ENCODE measurements around the gene NOL6.
"Not testable (repeated sequence)": the region's sequence is repeated elsewhere in the genome, so short reads cannot be mapped to it uniquely, and the experiment has no call there.

The NOL6 gene

DNA sequence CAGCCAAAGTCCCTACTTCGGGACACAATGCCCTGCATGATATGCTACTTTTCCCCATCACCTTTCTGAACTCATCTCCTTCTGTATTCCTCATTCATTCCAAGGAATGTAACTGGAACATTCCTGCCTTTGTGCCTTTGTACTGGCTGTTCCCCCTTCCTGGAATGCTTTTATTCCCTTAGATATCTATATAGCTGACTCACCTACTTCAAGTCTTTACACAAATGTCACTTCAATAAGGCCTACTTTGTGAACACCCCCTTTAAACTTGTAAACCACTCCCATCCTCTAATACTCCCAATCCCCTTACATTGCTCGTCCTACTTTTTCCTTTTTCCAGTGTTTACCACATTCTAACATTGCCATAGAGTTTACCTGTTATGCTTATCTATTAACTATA lies 2.4 kb downstream of the NOL6 start:
- no peak for DNase-seq (ENCODE audit: low read depth)

DNA sequence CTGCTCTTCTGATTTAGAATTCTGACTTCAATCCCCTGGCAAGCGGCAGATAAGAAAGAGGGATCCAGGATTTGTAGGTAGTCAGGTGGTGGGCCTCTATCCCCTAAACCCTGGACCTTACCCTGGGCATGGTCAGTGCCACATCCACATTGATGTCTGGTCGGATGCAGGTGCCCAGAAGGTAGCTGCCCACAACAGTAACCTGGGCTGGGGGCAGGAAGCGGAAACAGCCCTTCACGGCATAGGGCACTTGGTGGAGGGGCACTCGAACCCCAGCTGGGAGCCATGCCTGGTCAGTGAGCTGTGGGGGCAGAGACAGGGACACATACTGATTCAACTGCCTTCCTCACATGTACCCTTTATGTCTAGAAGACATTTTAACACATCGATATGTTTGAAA lies 3.8 kb downstream of the NOL6 start:
- no peak for DNase-seq (ENCODE audit: low read depth)

GRCh38 chr9:33468797-33469621 lies 4.7 kb downstream of the NOL6 start:
- DNase-seq (ENCODE audit: low read depth) = no peak

DNA sequence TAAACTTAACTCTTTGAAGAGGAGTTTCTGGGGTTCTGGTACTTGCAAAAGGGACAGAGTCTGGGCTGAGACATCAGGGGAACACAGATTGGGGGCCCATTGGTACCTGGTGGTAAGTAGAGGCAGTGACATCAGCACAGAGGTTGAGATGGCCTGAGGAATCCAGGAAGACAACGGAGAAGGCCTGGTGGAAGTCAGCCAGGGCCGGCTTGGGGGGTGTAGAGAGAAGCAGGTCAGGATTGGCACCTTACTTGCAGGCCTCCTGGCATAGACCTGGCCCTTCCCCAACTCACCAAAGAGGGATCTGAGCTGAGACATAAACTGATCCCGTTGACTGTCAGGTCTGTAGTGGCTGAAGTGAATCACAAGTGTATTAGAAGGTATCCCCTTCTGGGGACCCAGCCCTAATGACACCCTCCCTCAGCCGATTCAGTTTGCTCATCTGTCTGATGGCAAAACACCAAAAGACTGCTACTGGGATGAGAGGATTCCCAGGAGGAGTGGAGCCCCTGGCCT lies 5.5 kb downstream of the NOL6 start:
- no peak for DNase-seq (ENCODE audit: low read depth)

DNA sequence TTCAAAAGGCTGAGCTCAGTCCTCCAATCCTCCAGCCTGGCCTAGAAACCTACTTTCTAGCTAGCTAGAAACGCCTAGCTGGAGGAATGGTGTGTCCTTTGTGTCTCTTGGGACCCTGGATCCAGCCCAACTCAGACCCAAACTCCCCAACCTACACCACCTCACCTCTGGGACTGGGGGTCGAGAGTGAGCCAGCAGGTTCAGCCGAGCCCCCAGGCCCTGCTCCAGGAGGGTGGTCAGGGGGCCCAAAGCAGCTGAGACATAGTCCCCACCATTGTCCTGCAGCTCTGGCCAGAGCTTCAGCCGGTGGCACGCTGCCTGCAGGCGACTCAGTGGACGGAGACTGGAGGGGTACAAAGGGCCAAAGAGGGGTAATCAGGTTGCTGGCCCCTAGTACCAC lies 6.2 kb downstream of the NOL6 start:
- DNase-seq (ENCODE audit: low read depth) = no peak

- peak; percentile 58 for DNase-seq (ENCODE audit: low read depth)
These were observed 6.9 kb downstream of the NOL6 start for GRCh38 chr9:33466565-33467495.

GRCh38 chr9:33465596-33466564 lies 7.8 kb downstream of the NOL6 start:
- no peak for DNase-seq (ENCODE audit: low read depth)

GRCh38 chr9:33465096-33465495 lies 8.6 kb downstream of the NOL6 start:
- no peak for DNase-seq (ENCODE audit: low read depth)

- no peak for DNase-seq (ENCODE audit: low read depth)
These were observed 9.6 kb downstream of the NOL6 start for GRCh38 chr9:33464045-33464636.

DNA sequence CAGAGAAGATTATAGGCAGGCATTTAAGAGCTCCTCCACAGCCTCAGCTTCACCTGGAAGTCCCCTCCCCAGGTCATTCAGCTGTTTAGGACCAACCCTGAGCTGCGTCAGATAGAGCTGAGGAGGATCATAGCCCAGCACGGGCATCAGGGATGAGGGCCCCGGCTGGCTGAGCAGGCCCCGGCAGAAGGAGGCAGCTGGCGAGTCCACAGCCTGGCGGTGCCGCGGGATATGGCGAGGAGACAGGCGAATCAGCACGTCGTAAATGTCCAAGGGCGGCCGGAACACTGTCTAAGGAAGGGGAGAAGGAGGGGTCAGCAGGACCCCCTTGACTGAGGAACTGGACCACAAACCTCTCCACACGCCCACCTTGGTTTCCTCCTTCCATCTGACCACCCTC lies 10.6 kb downstream of the NOL6 start:
- DNase-seq (ENCODE audit: low read depth) = no peak

GRCh38 chr9:33461492-33461891 lies 12.2 kb downstream of the NOL6 start:
- no peak for DNase-seq (ENCODE audit: low read depth)

- DNase-seq (ENCODE audit: low read depth) = no peak
These were observed 12.9 kb downstream of the NOL6 start for GRCh38 chr9:33460854-33461253.

DNA sequence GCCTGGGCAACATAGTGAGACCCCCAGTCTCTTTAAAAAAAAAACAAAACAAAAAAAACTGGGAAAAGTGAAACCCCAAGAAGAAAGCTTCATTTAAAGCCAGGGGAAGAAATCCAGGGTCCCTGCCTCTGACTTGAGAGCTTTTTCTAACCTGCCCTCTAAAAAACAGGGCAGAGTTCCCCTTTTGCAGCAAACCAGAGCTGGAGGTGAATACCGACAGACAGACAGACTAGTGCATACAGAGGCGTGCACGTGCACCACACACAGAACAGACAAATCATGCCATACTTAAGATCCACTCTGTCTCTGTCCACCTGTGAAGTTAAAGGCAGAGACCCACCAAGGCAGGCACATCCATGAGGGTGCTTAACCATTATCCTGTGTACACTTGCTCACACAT lies 14.6 kb downstream of the NOL6 start:
- DNase-seq (ENCODE audit: low read depth) = no peak

- peak; percentile 50 for DNase-seq (ENCODE audit: low read depth)
These were observed 15.3 kb downstream of the NOL6 start for GRCh38 chr9:33458444-33458843.

GRCh38 chr9:33455945-33456344 lies 17.8 kb downstream of the NOL6 start:
- DNase-seq (ENCODE audit: low read depth) = no peak

GRCh38 chr9:33455456-33455855 lies 18.3 kb downstream of the NOL6 start:
- not testable (repeated sequence) for DNase-seq (ENCODE audit: low read depth)

GRCh38 chr9:33454661-33455026 lies 19.1 kb downstream of the NOL6 start:
- not testable (repeated sequence) for DNase-seq (ENCODE audit: low read depth)

- no peak for DNase-seq (ENCODE audit: low read depth)
These were observed 19.6 kb downstream of the NOL6 start for GRCh38 chr9:33453999-33454660.

DNA sequence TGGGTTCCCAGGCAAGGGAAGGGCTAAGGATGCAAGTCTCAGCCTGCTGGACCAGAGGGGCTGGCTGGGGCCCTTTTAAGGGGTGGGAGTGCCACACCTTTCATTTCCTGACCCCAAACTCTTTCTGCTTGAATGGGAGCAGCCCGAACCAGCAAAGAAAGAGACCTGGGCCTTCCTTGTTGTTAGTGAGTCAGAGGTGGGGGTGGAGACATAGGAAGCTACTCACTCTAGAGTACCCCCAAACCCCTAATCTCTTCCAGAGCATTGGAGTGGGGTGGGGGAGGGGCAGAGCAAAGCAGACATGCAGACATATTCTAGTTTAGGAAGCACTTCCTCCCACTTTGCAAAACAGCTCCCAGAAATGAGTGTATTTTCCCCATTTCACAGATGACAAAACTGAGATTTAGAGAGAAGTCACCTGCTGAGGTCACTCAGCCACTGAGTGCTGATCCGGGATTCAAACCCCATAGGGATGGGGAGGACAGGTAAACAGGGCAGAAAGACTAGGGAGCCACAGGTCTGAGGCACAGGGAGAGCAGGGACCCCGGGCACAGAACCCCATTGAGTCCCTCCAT lies 20.4 kb downstream of the NOL6 start:
- no peak for DNase-seq (ENCODE audit: low read depth)

GRCh38 chr9:33452828-33453271 lies 20.9 kb downstream of the NOL6 start:
- peak; percentile 31 for DNase-seq (ENCODE audit: low read depth)
